ENCODE measurements around the gene CNTNAP2.
"Not testable (repeated sequence)": the region's sequence is repeated elsewhere in the genome, so short reads cannot be mapped to it uniquely, and the experiment has no call there.

The CNTNAP2 gene

GRCh38 chr7:147524726-147525250 is 1408.2 kb downstream of the CNTNAP2 start:
- no peak for DNase-seq

- DNase-seq: no peak
These were observed 1408.7 kb downstream of the CNTNAP2 start for GRCh38 chr7:147525325-147525724.

- DNase-seq: no peak
These were observed 1419.1 kb downstream of the CNTNAP2 start for GRCh38 chr7:147535701-147536111.

- DNase-seq: no peak
These were observed 1423.1 kb downstream of the CNTNAP2 start for GRCh38 chr7:147539685-147540084.

GRCh38 chr7:147540743-147541142 is 1424.1 kb downstream of the CNTNAP2 start:
- no peak for DNase-seq

- no peak for DNase-seq
These were observed 1424.7 kb downstream of the CNTNAP2 start for GRCh38 chr7:147541261-147541660.

GRCh38 chr7:147547252-147547897 is 1430.8 kb downstream of the CNTNAP2 start:
- DNase-seq: peak; percentile 40 to 61

- no peak for DNase-seq
These were observed 1439.7 kb downstream of the CNTNAP2 start for GRCh38 chr7:147556317-147556716.

GRCh38 chr7:147563669-147564068 is 1447.1 kb downstream of the CNTNAP2 start:
- no peak for DNase-seq

GRCh38 chr7:147564786-147565476 is 1448.3 kb downstream of the CNTNAP2 start:
- no peak for DNase-seq

GRCh38 chr7:147567043-147567442 is 1450.4 kb downstream of the CNTNAP2 start:
- DNase-seq: no peak

- no peak for DNase-seq
These were observed 1452.7 kb downstream of the CNTNAP2 start for GRCh38 chr7:147569116-147569913.

- no peak for DNase-seq
These were observed 1453.8 kb downstream of the CNTNAP2 start for GRCh38 chr7:147570390-147570789.

GRCh38 chr7:147571436-147572185 is 1455.0 kb downstream of the CNTNAP2 start:
- no peak for DNase-seq

GRCh38 chr7:147578196-147578595 is 1461.6 kb downstream of the CNTNAP2 start:
- DNase-seq: no peak

- no peak for DNase-seq
These were observed 1462.5 kb downstream of the CNTNAP2 start for GRCh38 chr7:147579148-147579547.

GRCh38 chr7:147584771-147585193 is 1468.2 kb downstream of the CNTNAP2 start:
- DNase-seq: no peak

GRCh38 chr7:147586110-147586509 is 1469.5 kb downstream of the CNTNAP2 start:
- DNase-seq: no peak

- DNase-seq: no peak
These were observed 1469.9 kb downstream of the CNTNAP2 start for GRCh38 chr7:147586526-147586925.

GRCh38 chr7:147593271-147594057 is 1476.9 kb downstream of the CNTNAP2 start:
- no peak for DNase-seq

- DNase-seq: no peak
These were observed 1478.4 kb downstream of the CNTNAP2 start for GRCh38 chr7:147595042-147595441.

- not testable (repeated sequence) for DNase-seq
These were observed 1482.1 kb downstream of the CNTNAP2 start for GRCh38 chr7:147598687-147599086.

Measured in Kasumi-1 (cell line).